NB4 (cell line): ENCODE measurements around the gene TSPAN18.

Source experiments
- CTCF ChIP-seq: IDR thresholded peaks from one replicate; pipeline ENCODE4 v1.5.1; 2012; ENCODE audit warnings: low read depth, low read length
- MYC ChIP-seq: IDR thresholded peaks from 2 replicates; pipeline ENCODE4 v1.6.1; 2011; ENCODE audit warnings: low read depth, low read length
- POLR2A ChIP-seq: IDR thresholded peaks from 2 replicates; pipeline ENCODE4 v1.6.1; 2011; ENCODE audit warnings: mild to moderate bottlenecking; ENCODE audit not compliant: insufficient read length; ENCODE audit errors: extremely low read depth
- TF ChIP-seq, protein P1 (sequence below): IDR thresholded peaks from 2 replicates; pipeline ENCODE4 v1.6.1; 2011; ENCODE audit warnings: low read depth, low read length

DNA sequence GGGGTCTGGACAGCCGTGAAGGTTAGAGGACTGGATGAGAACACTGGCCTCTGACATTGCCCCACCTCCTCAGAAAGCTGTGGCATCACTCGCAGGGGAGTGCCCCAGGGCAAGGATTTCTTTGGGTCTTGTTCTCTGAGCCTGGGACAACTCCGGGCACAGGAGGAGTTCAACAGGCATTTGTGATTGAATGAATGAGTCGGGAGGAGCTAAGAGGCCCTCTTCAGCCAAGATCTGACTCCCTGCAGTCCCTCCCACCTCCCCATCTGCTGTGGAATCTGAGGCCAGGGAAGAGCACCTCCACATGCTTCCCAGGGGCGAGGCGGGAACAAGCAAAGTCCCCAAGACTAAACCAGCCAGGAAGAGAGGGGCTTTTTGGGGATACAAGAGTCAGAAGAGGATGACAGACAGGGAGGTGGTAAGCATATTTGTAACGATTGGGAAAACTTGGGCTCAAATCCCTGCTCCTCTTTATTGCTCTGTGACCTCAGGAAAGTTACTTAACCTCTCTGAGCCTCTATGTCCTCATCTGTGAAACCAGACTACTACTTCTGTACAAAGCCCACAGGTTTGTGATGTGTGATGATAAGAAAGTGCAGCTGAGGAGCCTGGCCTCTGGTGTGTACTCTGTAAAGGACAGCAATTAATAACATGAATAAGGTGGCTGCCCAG, 217.6 kb downstream of the TSPAN18 start:
- TF ChIP-seq CTCF (no peak), MYC (no peak), POLR2A (no peak)
- TF ChIP-seq, protein P1, sequence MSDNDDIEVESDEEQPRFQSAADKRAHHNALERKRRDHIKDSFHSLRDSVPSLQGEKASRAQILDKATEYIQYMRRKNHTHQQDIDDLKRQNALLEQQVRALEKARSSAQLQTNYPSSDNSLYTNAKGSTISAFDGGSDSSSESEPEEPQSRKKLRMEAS: no peak
